ENCODE results near the gene UGT1A6. TPM values are rescaled to one million over a fixed set of nuclear protein-coding genes. Genes with fewer than 3 reads are reported as not detected.

Gene UGT1A6
- total RNA-seq, 1 donor from 2014 or later = not detected

- H3K36me3 Mint-ChIP-seq (ENCODE audit: insufficient read depth) = no peaks in the 10 kb centered on the region
- no peaks in the 10 kb centered on the region for H3K27me3 Mint-ChIP-seq
- no peak overlapping the region for H3K4me3 Mint-ChIP-seq (ENCODE audit: low read depth)
- peaks cover 3% of the 10 kb centered on the region for H3K9me3 Mint-ChIP-seq (ENCODE audit: low read depth)
- no peak overlapping the region for H3K27ac Mint-ChIP-seq
- no peak for DNase-seq (ENCODE audit: low spot score, unreplicated experiment)
- TF ChIP-seq CTCF (IDR thresholded peaks at IDR 0.05; ENCODE audit: unreplicated experiment) = no peak
- H3K4me1 Mint-ChIP-seq (ENCODE audit: low read depth) = peaks cover 6% of the 10 kb centered on the region
Observed at GRCh38 chr2:233758141-233758540, 65.5 kb downstream of the UGT1A6 start.

- no peak for DNase-seq (ENCODE audit: low spot score, unreplicated experiment)
- peaks cover 6% of the 10 kb centered on the region for H3K4me1 Mint-ChIP-seq (ENCODE audit: low read depth)
- no peaks in the 10 kb centered on the region for H3K36me3 Mint-ChIP-seq (ENCODE audit: insufficient read depth)
- no peak overlapping the region for H3K4me3 Mint-ChIP-seq (ENCODE audit: low read depth)
- H3K9me3 Mint-ChIP-seq (ENCODE audit: low read depth) = peaks cover 3% of the 10 kb centered on the region
- TF ChIP-seq CTCF (IDR thresholded peaks at IDR 0.05; ENCODE audit: unreplicated experiment) = no peak
- H3K27ac Mint-ChIP-seq = no peak overlapping the region
- H3K27me3 Mint-ChIP-seq = peaks cover 3% of the 10 kb centered on the region
Observed at GRCh38 chr2:233758849-233759248, 66.2 kb downstream of the UGT1A6 start.

GRCh38 chr2:233760043-233760442 lies 67.4 kb downstream of the UGT1A6 start, which contains the start of gene UGT1A1:
Gene UGT1A1 (plus strand): TSS chr2:233760270. CDS start chr2:233760288, 18 bp downstream.
- no peak within 1 kb of the TSS for H3K4me3 Mint-ChIP-seq (ENCODE audit: low read depth)
- no peaks in the 10 kb centered on the region for H3K9me3 Mint-ChIP-seq (ENCODE audit: low read depth)
- no peaks in the 10 kb centered on the region for H3K36me3 Mint-ChIP-seq (ENCODE audit: insufficient read depth)
- TF ChIP-seq CTCF (IDR thresholded peaks at IDR 0.05; ENCODE audit: unreplicated experiment) = no peak
- no peak within 1 kb of the TSS for H3K27ac Mint-ChIP-seq
- peaks cover 11% of the 10 kb centered on the region for H3K27me3 Mint-ChIP-seq
- no peak for DNase-seq (ENCODE audit: low spot score, unreplicated experiment)
- H3K4me1 Mint-ChIP-seq (ENCODE audit: low read depth) = peaks cover 6% of the 10 kb centered on the region

GRCh38 chr2:233761040-233761769 lies 68.5 kb downstream of the UGT1A6 start:
- Mint-ChIP-seq H3K27me3 (peaks cover 14% of the 10 kb centered on the region), H3K36me3 (ENCODE audit: insufficient read depth) (no peaks in the 10 kb centered on the region), H3K9me3 (ENCODE audit: low read depth) (no peaks in the 10 kb centered on the region), H3K4me1 (ENCODE audit: low read depth) (peaks cover 6% of the 10 kb centered on the region), H3K4me3 (ENCODE audit: low read depth) (no peak overlapping the region), H3K27ac (no peak overlapping the region)
- no peak for TF ChIP-seq CTCF (IDR thresholded peaks at IDR 0.05; ENCODE audit: unreplicated experiment)
- no peak for DNase-seq (ENCODE audit: low spot score, unreplicated experiment)

- peaks cover 2% of the 10 kb centered on the region for H3K4me1 Mint-ChIP-seq (ENCODE audit: low read depth)
- H3K9me3 Mint-ChIP-seq (ENCODE audit: low read depth) = no peaks in the 10 kb centered on the region
- no peak for DNase-seq (ENCODE audit: low spot score, unreplicated experiment)
- no peak overlapping the region for H3K27ac Mint-ChIP-seq
- TF ChIP-seq CTCF (IDR thresholded peaks at IDR 0.05; ENCODE audit: unreplicated experiment) = no peak
- no peaks in the 10 kb centered on the region for H3K36me3 Mint-ChIP-seq (ENCODE audit: insufficient read depth)
- no peak overlapping the region for H3K4me3 Mint-ChIP-seq (ENCODE audit: low read depth)
- peaks cover 22% of the 10 kb centered on the region for H3K27me3 Mint-ChIP-seq
Observed at GRCh38 chr2:233764264-233764663, 71.6 kb downstream of the UGT1A6 start.

All from progenitor cell of endocrine pancreas (in vitro differentiated cells).